Endothelial cell of umbilical vein (primary cell): ENCODE results near the gene NGEF. TPM values are rescaled to one million over a fixed set of nuclear protein-coding genes. Genes with fewer than 3 reads are reported as not detected.

ENCODE experiments used
- BruUV-seq: library from RNA; stranded (reverse); fragments of 400-500 nt; replicated peaks from 2 replicates; lab custom pipeline; 2021; lab: Mats Ljungman, UMichigan
- CTCF ChIA-PET: fragments of 300-600, 350-600 bp; sonication (Branson Sonifier 250); formaldehyde crosslinking; loops from one replicate; lab custom pipeline; 2021; ENCODE audit warnings: antibody characterized with exemption, inconsistent platforms; lab: Charles Lee
- POLR2A ChIA-PET: fragments of 300-600, 350-600 bp; sonication (Branson Sonifier 250); formaldehyde crosslinking; loops from one replicate; lab custom pipeline; 2021; ENCODE audit warnings: antibody characterized with exemption, inconsistent platforms; lab: Charles Lee
- DNase-seq: peaks from one replicate; pipeline ENCODE4 v3.0.0-alpha.2; 2011; ENCODE audit warnings: low read depth, low spot score
- FAIRE-seq: peaks from 2 replicates; lab custom pipeline; 2011; peaks lifted over from hg19 to GRCh38; lab: Jason Lieb, UNC
- H2AFZ ChIP-seq: 2 replicates; pipeline ENCODE4 v1.6.0; 2012; ENCODE audit warnings: low read depth, low read length, control low read depth, inconsistent platforms
- H3K27ac ChIP-seq: 2 replicates; pipeline ENCODE4 v1.5.1; 2011; ENCODE audit warnings: low read depth, mild to moderate bottlenecking, control low read depth, low read length, moderate library complexity; ENCODE audit not compliant: insufficient read depth
- H3K27me3 ChIP-seq, 2 experiments: 2 replicates each; pipeline versions ENCODE4 v1.6.0 to v1.6.1; 2011; ENCODE audit warnings: low read length in 2 of 2, mixed read lengths in 1 of 2; ENCODE audit not compliant: control insufficient read depth in 2 of 2, insufficient read depth in 2 of 2
- H3K36me3 ChIP-seq, 2 experiments: 2 replicates in 1 of 2; 3 replicates in 1 of 2; pipeline ENCODE4 v1.5.1; 2011; ENCODE audit warnings: low read length in 2 of 2, mild to moderate bottlenecking in 1 of 2, moderate library complexity in 1 of 2; ENCODE audit not compliant: control insufficient read depth in 2 of 2, insufficient read depth in 2 of 2; ENCODE audit errors: extremely low read depth in 1 of 2
- H3K4me1 ChIP-seq: 3 replicates; pipeline ENCODE4 v1.5.1; 2011; ENCODE audit warnings: mild to moderate bottlenecking, low read length; ENCODE audit not compliant: control insufficient read depth, insufficient read depth; ENCODE audit errors: extremely low read depth
- H3K4me2 ChIP-seq: 2 replicates; pipeline ENCODE4 v1.6.1; 2011; ENCODE audit warnings: low read length, control low read depth, mixed read lengths; ENCODE audit not compliant: insufficient read depth
- H3K4me3 ChIP-seq, 3 experiments: fragments of 200-600 bp in 1 of 3; sonication (generic), shearing (Covaris generic) in 1 of 3; replicated peaks in 1 of 3; 2 replicates each; pipeline ENCODE4 v1.5.1; 2011 to 2016; ENCODE audit warnings: control low read depth in 3 of 3, low read length in 3 of 3, mild to moderate bottlenecking in 2 of 3, inconsistent platforms in 1 of 3, low read depth in 1 of 3, moderate library complexity in 1 of 3; ENCODE audit not compliant: insufficient read depth in 1 of 3
- H3K79me2 ChIP-seq: 2 replicates; pipeline ENCODE4 v1.6.0; 2012; ENCODE audit warnings: low read length, inconsistent platforms; ENCODE audit not compliant: control insufficient read depth, insufficient read depth
- H3K9ac ChIP-seq: replicated peaks from 2 replicates; pipeline ENCODE3; 2011; ENCODE audit warnings: low read length, control low read depth; ENCODE audit not compliant: insufficient read depth; ENCODE audit errors: extremely low read depth
- H3K9me1 ChIP-seq: replicated peaks from 3 replicates; pipeline ENCODE4 v1.6.0; 2011; ENCODE audit warnings: mild to moderate bottlenecking, low read length; ENCODE audit not compliant: control insufficient read depth, insufficient read depth; ENCODE audit errors: extremely low read depth
- H3K9me3 ChIP-seq: replicated peaks from 2 replicates; pipeline ENCODE4 v1.5.1; 2012; ENCODE audit warnings: low read length, inconsistent platforms; ENCODE audit not compliant: control insufficient read depth, insufficient read depth
- H4K20me1 ChIP-seq: replicated peaks from 2 replicates; pipeline ENCODE3; 2011; ENCODE audit warnings: mild to moderate bottlenecking, low read length; ENCODE audit not compliant: control insufficient read depth, insufficient read depth; ENCODE audit errors: extremely low read depth
- EZH2 ChIP-seq: IDR thresholded peaks from 2 replicates; pipeline ENCODE4 v1.6.1; 2012; ENCODE audit warnings: borderline replicate concordance, low read depth, mild to moderate bottlenecking, moderate library complexity, low read length, inconsistent platforms; ENCODE audit not compliant: severe bottlenecking
- FOS ChIP-seq: IDR thresholded peaks from 2 replicates; pipeline ENCODE4 v1.6.1; 2011; ENCODE audit warnings: mild to moderate bottlenecking, low read length, moderate library complexity, borderline replicate concordance; ENCODE audit not compliant: insufficient read depth
- GATA2 ChIP-seq: IDR thresholded peaks from 2 replicates; pipeline ENCODE4 v1.7.0; 2011; ENCODE audit warnings: low read depth, mild to moderate bottlenecking, moderate library complexity, mixed read lengths, low read length; ENCODE audit not compliant: insufficient read length, insufficient read depth
- JUN ChIP-seq: IDR thresholded peaks from 2 replicates; pipeline ENCODE4 v1.6.1; 2011; ENCODE audit warnings: borderline replicate concordance, low read depth; ENCODE audit not compliant: insufficient read length, insufficient read depth
- MYC ChIP-seq: IDR thresholded peaks from one replicate; pipeline ENCODE4 v1.6.1; 2011; ENCODE audit warnings: mild to moderate bottlenecking, low read depth, low read length
- POLR2A ChIP-seq: IDR thresholded peaks from 2 replicates; pipeline ENCODE4 v1.6.1; 2012; ENCODE audit warnings: low read depth, mild to moderate bottlenecking, control low read depth, low read length
- POLR2AphosphoS5 ChIP-seq: IDR thresholded peaks from 2 replicates; pipeline ENCODE4 v1.6.1; 2012; ENCODE audit warnings: low read depth, mild to moderate bottlenecking, control low read depth, low read length, moderate library complexity; ENCODE audit not compliant: insufficient read depth
- dilution Hi-C: fragments of 300-500 bp; cut with MboI; formaldehyde crosslinking; loops from one replicate; pipeline ENCODE4 v1.15.0; 2019; ENCODE audit warnings: low sequenced_read_pairs; ENCODE audit not compliant: extremely low pct_ligation_motif_present
- intact Hi-C: fragments of 100-400 bp; cut with micrococcal nuclease; formaldehyde crosslinking; loops from one replicate; pipeline ENCODE4 v1.10.0; 2022
- polyA plus RNA-seq, 4 experiments: library from polyadenylated mRNA; depleted of rRNA in 3 of 4; stranded (reverse) in 3 of 4; unstranded in 1 of 4; fragments of >200 nt; gene quantifications; 2 replicates each; pipeline versions ENCODE4 v1.2.1 to v1.2.3, GENCODE V29; 2011 to 2012; ENCODE audit warnings: missing spikeins in 1 of 4
- total RNA-seq: library from RNA; stranded (reverse); gene quantifications from 2 replicates; pipeline ENCODE4 v1.2.3, GENCODE V29; 2021
- TF ChIP-seq, protein P1 (sequence below): IDR thresholded peaks from 2 replicates; pipeline ENCODE4 v1.6.1; 2011; ENCODE audit not compliant: insufficient read depth, insufficient read length
- TF ChIP-seq, protein P2 (sequence below), 2 donors: IDR thresholded peaks; 1 replicate in 1 of 2; 2 replicates in 1 of 2; pipeline ENCODE4 v1.5.1; 2011; ENCODE audit warnings: low read length in 2 of 2, mild to moderate bottlenecking in 2 of 2, moderate library complexity in 2 of 2, control low read depth in 1 of 2, inconsistent platforms in 1 of 2, low read depth in 1 of 2; ENCODE audit not compliant: insufficient read depth in 1 of 2; ENCODE audit errors: extremely low read depth in 1 of 2

NGEF gene
- total and polyA plus RNA-seq, 2 donors (not counting 3 experiments of a cell fraction or from before 2014, with no cell fraction given), result 0.22 to 0.41 TPM

DNA sequence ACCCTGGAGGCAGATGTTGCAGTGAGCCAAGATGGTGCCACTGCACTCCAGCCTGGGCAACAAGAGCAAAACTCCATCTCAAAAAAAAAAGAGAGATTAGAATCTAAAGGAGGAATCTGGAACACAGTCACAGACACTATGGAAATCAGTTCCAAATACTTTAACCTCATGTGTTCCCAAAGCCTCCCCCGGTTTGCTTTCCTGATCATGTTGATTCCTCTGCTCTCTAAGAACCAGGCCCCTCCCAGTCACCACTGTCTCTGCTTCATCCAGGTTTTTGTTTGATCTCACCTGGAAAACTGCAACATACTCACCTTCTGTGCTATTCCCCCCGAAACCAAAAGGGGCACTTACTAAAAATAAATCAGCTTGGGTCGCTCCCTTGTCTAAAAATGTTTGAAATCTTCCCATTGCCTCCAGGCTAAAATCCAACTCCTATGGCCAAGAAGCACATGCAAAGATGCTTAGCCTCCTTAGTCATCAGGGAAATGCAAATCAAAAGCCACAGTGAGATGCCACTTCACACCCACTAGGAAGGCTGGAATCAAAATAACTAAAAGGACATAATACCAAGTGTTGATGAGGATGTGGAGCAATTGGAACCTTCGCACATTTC is 13.2 kb upstream of the NGEF start:
- H3K9ac ChIP-seq, result no peak overlapping the region
- no TSS peak for BruUV-seq
- no peak overlapping the region for H3K4me2 ChIP-seq
- FAIRE-seq (no peak), DNase-seq (no peak)
- intact Hi-C loops (loop anchor here (10.0 kb wide), 1 partner anchor 422 kb away; no protein-coding TSS in a partner anchor), dilution Hi-C loops (no loop called here)
- no peaks in the 10 kb centered on the region for H3K9me3 ChIP-seq
- ChIA-PET CTCF (no interaction called here), POLR2A (no interaction called here)
- no peaks in the 10 kb centered on the region for H3K79me2 ChIP-seq
- H3K27me3 ChIP-seq, result no peaks in the 10 kb centered on the region
- H3K9me1 ChIP-seq, result no peaks in the 10 kb centered on the region
- H3K27ac ChIP-seq, result no peak overlapping the region
- no peak overlapping the region for H3K4me3 ChIP-seq
- no peak overlapping the region for H2AFZ ChIP-seq
- H4K20me1 ChIP-seq, result no peaks in the 10 kb centered on the region
- TF ChIP-seq, protein P1, sequence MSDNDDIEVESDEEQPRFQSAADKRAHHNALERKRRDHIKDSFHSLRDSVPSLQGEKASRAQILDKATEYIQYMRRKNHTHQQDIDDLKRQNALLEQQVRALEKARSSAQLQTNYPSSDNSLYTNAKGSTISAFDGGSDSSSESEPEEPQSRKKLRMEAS, result no peak
- TF ChIP-seq, protein P2, sequence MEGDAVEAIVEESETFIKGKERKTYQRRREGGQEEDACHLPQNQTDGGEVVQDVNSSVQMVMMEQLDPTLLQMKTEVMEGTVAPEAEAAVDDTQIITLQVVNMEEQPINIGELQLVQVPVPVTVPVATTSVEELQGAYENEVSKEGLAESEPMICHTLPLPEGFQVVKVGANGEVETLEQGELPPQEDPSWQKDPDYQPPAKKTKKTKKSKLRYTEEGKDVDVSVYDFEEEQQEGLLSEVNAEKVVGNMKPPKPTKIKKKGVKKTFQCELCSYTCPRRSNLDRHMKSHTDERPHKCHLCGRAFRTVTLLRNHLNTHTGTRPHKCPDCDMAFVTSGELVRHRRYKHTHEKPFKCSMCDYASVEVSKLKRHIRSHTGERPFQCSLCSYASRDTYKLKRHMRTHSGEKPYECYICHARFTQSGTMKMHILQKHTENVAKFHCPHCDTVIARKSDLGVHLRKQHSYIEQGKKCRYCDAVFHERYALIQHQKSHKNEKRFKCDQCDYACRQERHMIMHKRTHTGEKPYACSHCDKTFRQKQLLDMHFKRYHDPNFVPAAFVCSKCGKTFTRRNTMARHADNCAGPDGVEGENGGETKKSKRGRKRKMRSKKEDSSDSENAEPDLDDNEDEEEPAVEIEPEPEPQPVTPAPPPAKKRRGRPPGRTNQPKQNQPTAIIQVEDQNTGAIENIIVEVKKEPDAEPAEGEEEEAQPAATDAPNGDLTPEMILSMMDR (IDR thresholded peaks at IDR 0.05; ENCODE audit: extremely low read depth in 1 of 2, insufficient read depth in 1 of 2, low read depth in 1 of 2, low read length in 2 of 2), result no peak
- no peak for TF ChIP-seq GATA2
- TF ChIP-seq MYC, result no peak
- no peak for TF ChIP-seq POLR2A
- no peak for TF ChIP-seq FOS
- TF ChIP-seq POLR2AphosphoS5, result no peak
- TF ChIP-seq JUN, result no peak
- no peak for TF ChIP-seq EZH2
- no peaks in the 10 kb centered on the region for H3K36me3 ChIP-seq
- no peaks in the 10 kb centered on the region for H3K4me1 ChIP-seq
